Ramos (cell line): Measurements from ENCODE around the gene HKDC1.
"Not testable (repeated sequence)": the region's sequence is repeated elsewhere in the genome, so short reads cannot be mapped to it uniquely, and the experiment has no call there.

Experiments
- in situ Hi-C: fragments of 300-500 bp; cut with MboI; formaldehyde crosslinking; loops from one replicate; pipeline ENCODE4 v1.14.3; 2022; ENCODE audit warnings: low sequenced_read_pairs; ENCODE audit not compliant: unreplicated experiment

Gene HKDC1

DNA sequence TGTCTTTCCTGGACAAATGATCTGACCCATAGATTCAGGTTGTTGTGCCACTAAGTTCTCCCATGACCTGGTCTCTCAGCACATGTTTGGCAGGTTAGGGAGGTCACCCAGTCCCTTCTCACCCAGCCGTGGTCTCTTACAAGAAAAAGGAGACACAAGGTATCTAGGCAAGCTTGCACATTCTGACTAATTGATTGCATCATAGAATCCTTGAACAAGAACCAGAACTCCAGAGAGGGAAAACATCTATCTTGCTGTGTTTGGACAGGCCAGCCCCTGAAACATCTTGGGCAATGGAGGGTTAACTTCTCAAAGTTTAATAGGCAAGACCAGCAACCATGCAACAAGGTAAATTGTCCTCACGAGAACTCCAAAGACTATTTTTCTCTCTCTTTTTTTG, 49.6 kb downstream of the HKDC1 start:
- in situ Hi-C loops = no loop called here

DNA sequence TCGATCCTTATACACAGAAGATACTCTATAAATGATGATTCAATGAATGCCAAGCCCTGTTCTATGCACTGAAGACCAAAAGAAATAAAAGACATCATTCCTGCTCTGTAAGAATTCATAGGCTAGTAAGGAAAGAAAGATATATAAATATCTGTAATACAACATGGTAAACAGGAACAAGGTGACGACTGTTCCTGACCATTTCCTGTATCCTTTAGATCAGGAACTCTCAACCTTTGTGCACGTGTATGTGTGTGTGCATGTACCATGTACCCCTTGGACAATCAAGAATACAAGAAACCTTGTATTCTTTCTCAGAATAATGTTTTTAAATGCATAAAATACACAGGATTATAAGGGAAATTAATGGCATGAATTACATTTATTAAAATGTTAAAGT, 50.9 kb downstream of the HKDC1 start:
- in situ Hi-C loops = no loop called here

DNA sequence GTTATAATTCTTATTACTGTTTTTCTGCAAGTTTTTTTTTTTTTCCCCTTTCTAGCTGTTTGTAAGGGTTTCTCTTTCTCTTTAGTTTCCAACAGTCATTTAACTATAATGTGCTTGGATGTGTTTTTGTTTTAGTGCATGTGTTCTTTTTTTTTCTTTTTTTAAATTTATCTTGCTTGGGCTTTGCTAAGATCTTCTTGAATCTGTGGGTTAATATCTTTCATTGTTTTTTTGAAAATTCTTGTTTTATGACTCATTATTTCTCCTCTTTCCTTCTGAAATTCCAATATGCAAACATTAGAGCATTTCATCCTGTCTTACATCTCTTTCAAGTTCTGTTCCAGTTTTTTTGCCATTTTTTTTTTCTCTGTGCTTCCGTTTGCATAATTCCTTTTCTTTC, 52.5 kb downstream of the HKDC1 start:
- in situ Hi-C loops = no loop called here

DNA sequence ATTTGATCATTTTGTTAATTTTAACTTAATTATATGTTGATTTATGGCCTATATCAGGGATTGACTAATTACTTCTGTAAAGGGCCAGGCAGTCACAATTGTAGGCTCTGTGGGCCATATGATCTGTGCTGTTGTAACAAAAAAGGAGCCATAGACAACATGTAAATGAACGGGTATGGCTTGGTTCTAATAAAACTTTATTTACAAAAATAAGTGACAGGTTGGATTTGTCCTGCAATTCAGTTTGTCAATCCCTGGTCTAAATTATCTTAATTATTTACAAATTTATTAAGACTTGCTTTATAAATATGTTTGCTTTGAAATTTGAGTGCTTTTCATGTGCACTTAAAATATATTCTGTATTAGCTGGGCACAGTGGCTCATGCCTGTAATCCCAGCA, 55.3 kb downstream of the HKDC1 start:
- in situ Hi-C loops = no loop called here

DNA sequence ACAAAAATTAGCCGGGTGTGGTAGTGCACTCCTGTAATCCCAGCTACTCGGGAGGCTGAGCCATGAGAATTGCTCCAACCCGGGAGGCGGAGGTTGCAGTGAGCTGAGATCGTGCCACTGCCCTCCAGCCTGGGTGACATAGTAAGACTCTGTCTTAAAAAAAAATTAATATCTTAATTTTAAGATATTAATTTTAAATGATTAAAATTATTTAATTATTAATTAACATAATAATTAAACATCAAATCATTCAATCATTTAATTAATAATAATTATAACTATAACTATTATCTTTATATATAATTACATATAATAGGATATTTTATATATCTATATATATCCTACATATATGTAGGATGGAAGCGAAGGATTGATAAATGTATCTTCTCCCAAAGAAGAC, 56.4 kb downstream of the HKDC1 start:
- in situ Hi-C loops = no loop called here

DNA sequence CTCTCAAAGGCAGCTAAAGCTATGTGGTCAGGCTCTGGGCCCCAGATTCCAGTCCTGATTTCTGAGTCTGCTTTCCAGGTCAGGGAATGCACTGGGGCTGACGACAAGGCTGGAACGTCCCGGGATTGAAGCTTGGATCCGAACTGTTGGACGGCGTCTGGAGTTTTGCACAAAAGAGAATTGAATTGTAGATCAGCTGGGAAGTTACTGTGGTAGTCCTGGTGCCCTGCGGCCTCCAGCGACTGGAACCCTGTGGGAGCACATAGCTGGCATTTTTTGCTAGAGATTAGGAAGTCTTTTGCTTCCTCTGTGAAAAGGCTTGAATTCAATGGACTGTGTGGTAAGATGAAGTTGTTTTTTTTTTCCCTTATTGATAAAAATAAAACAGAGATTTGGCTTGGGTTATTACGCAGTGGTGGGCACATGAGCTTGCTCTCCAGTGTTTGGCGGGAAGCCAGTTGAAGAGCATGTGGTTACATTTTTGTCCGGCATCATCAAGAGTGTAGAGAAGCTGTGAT, 58.4 kb downstream of the HKDC1 start, which contains the start of gene HK1:
HK1 (plus strand) TSS at position 51 of the 518 bp plus-strand sequence.
- in situ Hi-C loops = no loop called here

DNA sequence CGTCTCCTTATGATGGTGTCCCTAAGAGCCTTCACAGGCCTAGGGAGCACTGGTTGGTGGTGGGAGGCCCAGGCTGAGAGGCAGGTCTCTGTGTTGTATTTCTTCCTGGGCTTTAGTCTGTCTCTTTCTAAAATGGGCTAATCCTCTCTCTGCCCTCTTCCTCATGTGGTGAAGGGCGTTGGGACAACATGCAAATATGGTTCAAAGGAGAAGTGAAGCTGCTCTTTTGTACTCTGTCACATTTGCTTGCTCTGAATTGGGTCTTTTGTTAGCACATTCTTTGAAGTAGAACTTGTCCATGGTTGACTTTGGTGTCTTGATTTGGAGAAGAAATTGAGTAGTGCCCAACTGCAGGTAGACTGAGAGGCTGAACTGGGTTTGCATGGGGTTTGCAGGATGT, 59.0 kb downstream of the HKDC1 start:
- in situ Hi-C loops = no loop called here

DNA sequence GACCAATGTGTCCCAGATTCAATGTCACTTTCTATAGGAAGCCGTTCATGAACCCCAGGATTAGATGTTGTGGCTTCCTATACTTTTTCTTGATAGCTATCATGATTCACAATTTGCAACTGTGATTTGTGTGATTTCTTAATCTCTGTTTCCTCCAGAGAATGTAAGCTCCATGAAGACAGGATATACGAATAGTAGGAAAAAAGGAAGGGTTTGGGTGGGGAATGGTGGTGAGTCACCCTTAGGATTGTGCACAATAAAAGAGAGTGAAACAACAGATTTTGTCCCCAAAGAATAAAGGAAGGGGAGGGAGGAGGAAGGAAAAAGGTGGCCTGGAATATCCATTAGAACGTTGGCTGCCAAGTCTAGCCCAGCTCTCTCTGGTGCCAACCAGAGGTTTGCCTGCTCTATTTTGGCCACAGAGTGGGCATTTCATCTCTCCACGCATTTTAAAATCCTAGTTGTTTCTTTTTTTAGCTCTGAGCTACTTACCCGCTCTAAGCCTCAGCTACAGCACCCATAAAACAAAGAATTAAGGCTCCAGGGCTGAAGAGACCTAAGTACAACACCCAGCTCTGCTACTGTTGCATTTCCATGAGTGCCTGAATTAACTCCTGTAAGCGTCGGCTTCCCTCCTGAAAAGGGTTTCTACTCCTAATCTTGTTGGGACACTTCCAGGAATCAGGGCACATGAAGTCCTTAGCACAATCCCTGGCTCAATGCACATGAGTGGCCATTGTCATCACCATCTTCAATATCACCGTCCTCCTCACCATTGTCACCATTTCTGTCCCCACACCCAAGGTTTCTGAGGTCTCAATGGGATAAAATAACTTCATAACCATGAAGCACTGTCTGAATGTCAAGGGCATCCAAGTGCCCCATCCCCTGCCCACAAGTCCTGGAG, 61.6 kb downstream of the HKDC1 start:
- in situ Hi-C loops = no loop called here

DNA sequence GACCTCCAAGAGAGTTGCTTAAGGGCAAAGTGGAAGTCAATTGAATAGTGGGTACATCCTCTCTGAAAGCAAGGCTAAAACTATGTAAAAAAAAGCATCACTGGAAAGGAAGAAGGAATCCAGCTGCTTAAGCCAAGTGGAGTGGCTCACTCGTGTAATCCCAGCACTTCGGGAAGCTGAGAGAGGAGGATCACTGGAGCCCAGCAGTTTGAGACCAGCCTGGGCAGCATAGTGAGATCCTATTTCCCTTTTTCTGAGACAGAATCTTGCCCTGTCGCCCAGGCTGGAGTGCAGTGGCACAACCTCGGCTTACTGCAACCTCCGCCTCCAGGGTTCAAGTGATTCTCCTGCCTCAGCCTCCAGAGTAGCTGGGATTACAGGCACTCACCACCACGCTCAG, 64.3 kb downstream of the HKDC1 start:
- in situ Hi-C loops = not testable (repeated sequence)

DNA sequence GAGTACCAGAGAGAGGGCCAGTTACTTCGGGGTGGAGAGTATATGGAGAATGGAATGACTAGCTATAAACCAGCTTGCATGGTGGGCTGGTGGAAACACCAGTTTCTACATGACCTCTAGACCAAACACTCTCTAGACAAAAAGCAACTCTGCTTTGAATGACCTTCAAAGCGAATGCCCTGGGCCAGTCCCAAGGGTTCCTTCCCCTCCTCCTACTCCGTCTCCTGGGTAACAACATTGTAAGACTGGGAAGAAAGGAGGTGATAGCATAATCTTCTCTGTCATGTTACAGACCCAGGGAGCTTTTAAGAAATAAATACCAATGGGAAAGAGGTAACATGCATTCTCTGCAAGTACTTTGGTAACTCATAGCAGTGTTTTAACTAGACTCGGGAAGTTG, 65.6 kb downstream of the HKDC1 start:
- in situ Hi-C loops = no loop called here

DNA sequence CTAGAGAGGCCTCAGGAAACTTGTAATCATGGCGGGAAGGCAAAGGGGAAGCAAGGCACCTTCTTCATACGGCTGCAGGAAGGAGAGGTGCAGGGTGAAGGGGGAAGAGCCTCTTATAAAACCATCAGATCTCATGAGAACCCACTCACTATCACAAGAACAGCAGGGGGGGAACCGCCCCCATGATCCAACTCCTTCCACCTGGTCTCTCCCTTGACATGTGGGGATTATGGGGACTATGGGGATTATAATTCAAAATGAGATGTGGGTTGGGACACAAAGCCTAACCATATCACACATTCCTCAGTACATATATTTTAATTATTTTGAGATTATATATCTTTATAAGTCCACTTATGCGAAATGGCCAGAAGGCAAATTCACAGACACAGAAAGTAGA, 67.0 kb downstream of the HKDC1 start:
- in situ Hi-C loops = no loop called here

DNA sequence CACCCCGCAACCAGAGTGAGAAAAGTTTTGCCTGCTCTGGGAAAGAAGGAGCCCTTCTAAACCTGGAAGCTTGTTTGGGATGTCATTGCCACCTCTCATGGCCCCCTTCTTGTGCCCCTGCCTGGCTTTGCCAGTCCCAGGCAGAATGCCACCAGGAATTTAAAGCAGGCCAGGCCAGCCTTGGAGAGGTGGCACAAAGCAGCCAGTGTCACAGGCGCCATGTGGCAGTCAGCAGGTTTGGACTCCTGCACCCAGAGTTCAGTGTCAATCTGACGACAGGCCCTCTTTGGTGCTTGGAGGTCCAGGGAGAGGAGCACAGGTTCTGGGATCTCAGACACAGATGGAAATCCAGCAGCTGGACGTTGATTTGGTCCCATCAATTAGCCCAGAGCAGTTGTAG, 70.9 kb downstream of the HKDC1 start:
- in situ Hi-C loops = no loop called here

DNA sequence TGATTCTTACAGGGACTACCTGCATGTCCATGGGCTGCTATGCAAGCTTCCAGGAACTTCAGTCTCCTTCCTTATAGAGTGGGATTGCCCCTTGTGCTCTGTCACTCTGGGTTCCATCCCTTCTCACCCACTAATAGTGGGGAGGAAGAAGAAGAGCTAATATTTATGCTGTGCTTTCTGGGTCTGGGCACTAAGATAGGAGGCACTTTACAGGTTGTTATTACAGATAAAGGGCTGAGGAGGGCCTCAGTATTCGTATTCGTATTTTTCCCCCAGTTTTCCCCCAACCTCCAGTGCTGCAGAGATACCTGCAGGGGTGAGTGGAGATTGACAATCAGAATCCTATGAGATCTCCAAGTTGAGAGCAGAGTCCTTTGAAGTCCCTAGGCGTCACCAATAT, 72.3 kb downstream of the HKDC1 start:
- in situ Hi-C loops = no loop called here

DNA sequence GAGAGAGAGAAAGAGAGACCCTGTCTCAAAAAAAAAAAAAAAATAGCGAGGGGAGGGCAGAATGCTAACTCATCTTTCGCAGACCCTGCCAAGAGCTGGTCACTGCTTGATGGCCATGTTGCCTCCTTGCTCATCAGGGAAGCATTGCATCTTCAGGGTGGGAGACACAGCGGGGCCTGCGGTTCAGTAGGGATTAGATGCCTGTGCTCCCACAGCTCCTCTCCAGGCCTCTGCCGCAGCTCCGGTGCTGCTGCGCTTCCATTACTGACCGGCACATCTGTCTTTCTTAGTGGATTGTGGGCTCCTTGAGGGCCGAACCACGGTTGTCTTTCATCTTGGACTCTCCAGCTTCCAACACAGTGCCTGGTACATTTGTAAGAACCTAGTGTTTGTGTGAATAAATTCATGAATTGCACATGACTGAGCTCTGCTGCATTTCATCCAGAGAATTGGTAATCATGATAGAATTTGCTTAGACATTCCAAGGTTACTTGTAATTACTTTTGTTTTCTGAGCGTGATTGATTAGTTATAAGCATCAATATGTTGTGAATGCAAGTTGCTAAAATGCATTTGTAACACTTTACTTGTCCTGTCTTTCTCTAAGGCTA, 75.0 kb downstream of the HKDC1 start:
- in situ Hi-C loops = no loop called here

DNA sequence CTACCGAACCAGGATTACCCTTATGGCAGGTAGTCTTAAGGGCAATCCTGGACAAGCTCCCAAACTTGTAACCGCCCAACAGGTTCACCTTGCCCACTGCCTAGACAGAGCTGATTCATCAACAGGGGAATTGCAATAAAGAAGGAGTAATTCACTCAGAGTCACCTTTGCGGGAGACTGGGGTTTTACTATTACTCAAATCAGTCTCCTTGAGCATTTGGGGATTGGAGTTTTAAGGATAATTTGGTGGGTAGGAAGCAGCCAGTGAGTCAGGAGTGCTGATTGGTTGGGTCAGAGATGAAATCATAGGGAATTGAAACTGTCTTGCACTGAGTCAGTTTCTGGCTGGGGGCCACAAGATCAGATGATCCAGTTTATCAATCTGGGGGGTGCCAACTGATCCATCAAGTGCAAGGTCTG, 83.5 kb downstream of the HKDC1 start:
- in situ Hi-C loops = no loop called here

DNA sequence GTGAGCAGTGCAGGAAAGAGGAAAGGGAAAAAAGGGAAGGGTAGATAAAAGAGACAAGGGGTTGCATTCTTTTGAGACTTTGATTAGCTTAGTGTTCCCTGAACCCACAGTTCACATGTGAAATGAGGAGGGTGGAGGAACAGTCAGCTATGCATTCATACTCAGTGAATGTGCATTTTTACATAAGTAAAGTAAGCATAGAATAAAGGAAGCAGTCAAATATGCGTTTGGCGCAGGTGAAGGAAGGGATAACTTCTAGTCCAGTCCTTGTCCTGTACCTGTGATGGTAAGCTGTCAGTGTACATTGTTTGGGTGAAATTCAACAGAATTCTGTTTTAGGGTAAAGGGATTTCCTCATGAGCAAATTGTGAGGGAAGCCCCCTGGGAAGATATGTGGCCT, 86.3 kb downstream of the HKDC1 start:
- in situ Hi-C loops = no loop called here

DNA sequence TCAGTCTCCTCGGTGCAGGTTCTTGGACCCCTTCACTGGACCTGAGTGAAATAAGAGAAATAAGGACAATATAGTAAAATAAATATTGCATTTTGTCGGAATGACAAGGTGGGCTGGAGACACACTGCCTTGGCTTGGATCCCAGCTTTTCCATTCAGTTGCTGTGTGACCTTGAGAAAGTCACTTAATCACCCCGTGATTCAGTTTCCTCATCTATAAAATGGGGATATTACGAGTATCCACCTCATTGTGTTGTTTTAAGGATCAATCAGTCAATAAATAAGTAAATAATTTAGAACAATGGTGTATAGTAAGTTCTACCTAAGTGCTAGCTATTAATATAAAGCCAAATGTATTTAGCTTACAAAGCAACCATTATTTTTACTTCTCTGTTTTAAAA, 87.3 kb downstream of the HKDC1 start:
- in situ Hi-C loops = no loop called here

DNA sequence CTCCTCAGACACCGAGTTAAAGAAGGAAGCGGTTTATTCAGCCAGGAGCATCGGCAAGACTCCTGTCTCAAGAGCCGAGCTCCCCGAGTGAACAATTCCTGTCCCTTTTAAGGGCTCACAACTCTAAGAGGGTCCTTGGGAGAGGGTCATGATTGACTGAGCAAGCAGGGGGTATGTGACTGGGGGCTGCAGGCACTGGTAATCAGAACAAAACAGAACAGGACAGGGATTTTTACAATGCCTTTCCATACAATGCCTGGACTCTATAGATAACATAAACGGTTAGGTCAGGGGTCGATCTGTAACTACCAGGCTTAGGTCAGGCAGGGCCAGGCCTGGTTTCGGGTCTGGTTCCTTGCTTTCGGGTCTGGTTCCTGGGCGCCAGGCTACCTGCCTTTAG, 88.2 kb downstream of the HKDC1 start:
- in situ Hi-C loops = not testable (repeated sequence)

DNA sequence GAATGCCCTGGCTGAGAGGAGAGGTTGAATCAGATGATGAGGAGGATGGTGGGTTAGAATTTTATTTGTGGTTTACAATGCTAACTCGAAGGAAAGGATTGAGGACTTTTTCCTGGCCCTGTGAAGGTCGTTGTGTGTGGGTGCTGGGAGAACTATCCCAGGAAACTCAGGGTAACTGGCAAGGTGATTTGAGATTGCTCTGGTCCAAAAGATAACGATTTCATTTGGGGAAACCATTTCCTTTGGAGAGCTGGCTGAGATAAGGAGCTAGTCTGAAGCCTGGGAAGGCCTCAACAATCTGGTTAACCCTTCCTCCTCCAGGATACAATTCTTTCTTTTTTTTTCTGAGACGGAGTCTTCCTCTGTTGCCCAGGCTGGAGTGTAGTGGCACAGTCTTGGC, 91.2 kb downstream of the HKDC1 start:
- in situ Hi-C loops = no loop called here

DNA sequence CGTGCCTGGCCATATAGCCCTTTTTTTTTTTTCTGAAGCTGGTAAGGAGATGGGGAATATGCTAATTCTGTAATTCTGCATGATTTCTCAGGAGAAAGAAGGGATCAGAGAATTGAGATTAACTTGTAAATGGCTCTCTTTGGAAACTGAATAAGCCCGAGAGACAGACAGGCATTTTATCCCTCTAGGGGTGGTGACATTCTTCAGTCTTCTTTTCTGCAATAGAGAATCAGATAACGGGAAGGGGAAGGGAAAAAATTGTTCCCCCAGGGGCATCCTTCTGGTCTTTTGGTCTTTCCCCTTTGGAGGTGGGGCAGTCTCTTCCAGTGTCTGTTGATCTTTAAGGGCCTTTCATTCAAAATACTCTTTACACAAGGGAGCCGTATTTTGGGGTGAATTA, 92.4 kb downstream of the HKDC1 start:
- in situ Hi-C loops = no loop called here

DNA sequence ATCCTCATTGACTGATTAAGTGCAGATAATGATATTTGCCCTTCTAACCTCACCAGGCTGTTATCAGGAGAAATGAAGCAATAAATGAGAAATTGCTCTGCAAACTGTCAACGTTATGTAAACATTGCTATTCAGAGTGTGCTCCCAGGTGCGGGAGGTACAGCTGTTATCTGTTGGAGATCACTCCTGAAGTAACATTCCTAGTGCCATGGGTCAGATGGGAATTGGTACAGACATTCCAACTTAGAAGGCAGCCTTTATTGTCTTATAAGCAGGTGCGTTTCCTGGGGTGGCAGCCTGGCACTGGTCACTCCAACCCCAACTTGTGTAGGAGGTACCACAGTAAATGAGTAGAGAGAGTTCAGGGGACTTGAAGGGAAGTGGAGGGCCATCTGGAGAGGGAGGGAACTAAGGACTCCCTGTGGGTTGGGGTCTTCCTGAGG, 95.0 kb downstream of the HKDC1 start:
- in situ Hi-C loops = no loop called here
